Measurements from ENCODE around the gene UCP2.

GRCh38 chr11:74024261-74025029, 41.8 kb upstream of the UCP2 start:
- TF ChIP-seq SP1 (CRISPR knock-in tag; conservative IDR thresholded peaks at IDR 0.05) (no peak), USF2 (CRISPR knock-in tag; IDR thresholded peaks at IDR 0.05) (no peak), ZNF138 (CRISPR knock-in tag; conservative IDR thresholded peaks at IDR 0.05) (no peak)

Data from WTC11 (cell line).